Stimulated activated CD8-positive, alpha-beta memory T cell treated with anti-CD3 and anti-CD28 coated beads, Interleukin-2, amount 100 ng/mL, for 48 hours (primary cell): ENCODE results near the gene KLHL42.
"Not testable (repeated sequence)": the region's sequence is repeated elsewhere in the genome, so short reads cannot be mapped to it uniquely, and the experiment has no call there.

ENCODE experiments used
- DNase-seq, 2 donors: peaks; one replicate each; pipeline ENCODE4 v3.0.0-alpha.2; 2020; ENCODE audit warnings: low read depth in 2 of 2

Gene KLHL42

GRCh38 chr12:27817766-27818165, 37.7 kb downstream of the KLHL42 start:
- DNase-seq, result no peak

GRCh38 chr12:27818401-27818918, 38.4 kb downstream of the KLHL42 start:
- no peak for DNase-seq

- DNase-seq, result no peak
Measured at GRCh38 chr12:27820564-27820963, 40.5 kb downstream of the KLHL42 start.

- no peak for DNase-seq
Measured at GRCh38 chr12:27821259-27821973, 41.4 kb downstream of the KLHL42 start.

- peak; percentile 39 to 52 for DNase-seq
Measured at GRCh38 chr12:27822076-27822712, 42.2 kb downstream of the KLHL42 start.

- no peak for DNase-seq
Measured at GRCh38 chr12:27823038-27823437, 43.0 kb downstream of the KLHL42 start.

- no peak for DNase-seq
Measured at GRCh38 chr12:27824126-27824842, 44.3 kb downstream of the KLHL42 start.

- DNase-seq, result no peak
Measured at GRCh38 chr12:27826076-27826475, 46.0 kb downstream of the KLHL42 start.

GRCh38 chr12:27828196-27828595, 48.2 kb downstream of the KLHL42 start:
- DNase-seq, result no peak

- no peak for DNase-seq
Measured at GRCh38 chr12:27838543-27839185, 58.6 kb downstream of the KLHL42 start.

GRCh38 chr12:27840229-27840999, 60.4 kb downstream of the KLHL42 start:
- no peak for DNase-seq

GRCh38 chr12:27841392-27841882, 61.4 kb downstream of the KLHL42 start:
- no peak for DNase-seq

- no peak for DNase-seq
Measured at GRCh38 chr12:27843714-27844245, 63.7 kb downstream of the KLHL42 start.

GRCh38 chr12:27844366-27845090, 64.5 kb downstream of the KLHL42 start:
- DNase-seq, result no peak

- DNase-seq, result no peak
Measured at GRCh38 chr12:27845187-27845586, 65.2 kb downstream of the KLHL42 start.

GRCh38 chr12:27845706-27846105, 65.7 kb downstream of the KLHL42 start:
- not testable (repeated sequence) for DNase-seq

- DNase-seq, result not testable (repeated sequence)
Measured at GRCh38 chr12:27847293-27847692, 67.3 kb downstream of the KLHL42 start.

- DNase-seq, result no peak
Measured at GRCh38 chr12:27851311-27851710, 71.3 kb downstream of the KLHL42 start.

- DNase-seq, result no peak
Measured at GRCh38 chr12:27852117-27852516, 72.1 kb downstream of the KLHL42 start.
